HEK293 (cell line): ENCODE measurements around the gene MSRB2.

Source experiments
- CTCF ChIA-PET: fragments of 350-600 bp; formaldehyde crosslinking; extraction: SDS; loops from one replicate; lab custom pipeline; 2021; ENCODE audit warnings: antibody characterized with exemption; lab: Yijun Ruan, JAX
- POLR2A ChIA-PET: fragments of 300-600 bp; formaldehyde crosslinking; extraction: SDS; loops from one replicate; lab custom pipeline; 2020; ENCODE audit warnings: antibody characterized with exemption, inconsistent platforms; lab: Yijun Ruan, JAX
- H3K27ac ChIP-seq: fragments of 200-500 bp; sonication (Bioruptor generic); 2 replicates; pipeline ENCODE4 v1.5.1; 2014; ENCODE audit warnings: low read depth, low read length, control low read depth, inconsistent platforms; ENCODE audit errors: extremely low read depth
- H3K36me3 ChIP-seq, 2 experiments: fragments of 200-500 bp in 1 of 2; sonication (Bioruptor generic) in 1 of 2; 1 replicate in 1 of 2; 2 replicates in 1 of 2; pipeline ENCODE4 v1.5.1; 2014 to 2017; ENCODE audit warnings: inconsistent platforms in 2 of 2, low read length in 2 of 2; ENCODE audit not compliant: control insufficient read depth in 2 of 2, insufficient read depth in 1 of 2
- H3K4me1 ChIP-seq: fragments of 200-500 bp; sonication (Bioruptor generic); 2 replicates; pipeline ENCODE4 v1.5.1; 2014; ENCODE audit warnings: mild to moderate bottlenecking, low read length, inconsistent platforms; ENCODE audit not compliant: control insufficient read depth, insufficient read depth
- H3K4me3 ChIP-seq: 2 replicates; pipeline ENCODE4 v1.5.1; 2011; ENCODE audit warnings: low read depth, mild to moderate bottlenecking, control low read depth, low read length, moderate library complexity
- H3K9me3 ChIP-seq: fragments of 200-500 bp; sonication (Bioruptor generic); 2 replicates; pipeline ENCODE4 v1.5.1; 2014; ENCODE audit warnings: low read depth, low read length, inconsistent platforms; ENCODE audit not compliant: control insufficient read depth, insufficient read depth
- FEZF1 ChIP-seq: fragments of 450-650 bp; formaldehyde crosslinking; IDR thresholded peaks from 2 replicates; pipeline ENCODE4 v1.5.1; 2016; ENCODE audit warnings: missing biosample characterization, missing genetic modification characterization
- GFI1B ChIP-seq: fragments of 450-650 bp; formaldehyde crosslinking; IDR thresholded peaks from 2 replicates; pipeline ENCODE4 v1.5.1; 2016; ENCODE audit warnings: missing biosample characterization, missing genetic modification characterization
- GLI4 ChIP-seq: fragments of 450-650 bp; formaldehyde crosslinking; IDR thresholded peaks from 2 replicates; pipeline ENCODE4 v1.5.1; 2016; ENCODE audit warnings: missing biosample characterization, missing genetic modification characterization
- HOXC10 ChIP-seq: sonication (generic); formaldehyde crosslinking; IDR thresholded peaks from 2 replicates; pipeline ENCODE4 v1.8.1; 2023; ENCODE audit warnings: mild to moderate bottlenecking, missing genetic modification reagents
- PATZ1 ChIP-seq: fragments of 450-650 bp; formaldehyde crosslinking; IDR thresholded peaks from 2 replicates; pipeline ENCODE4 v1.5.1; 2016; ENCODE audit warnings: missing biosample characterization, missing genetic modification characterization
- PBX3 ChIP-seq: sonication (generic); formaldehyde crosslinking; IDR thresholded peaks from 2 replicates; pipeline ENCODE4 v1.8.1; 2022; ENCODE audit warnings: mild to moderate bottlenecking, moderate library complexity, missing genetic modification reagents
- PRDM6 ChIP-seq: fragments of 450-650 bp; formaldehyde crosslinking; IDR thresholded peaks from 2 replicates; pipeline ENCODE4 v1.5.1; 2017; ENCODE audit warnings: missing biosample characterization, missing genetic modification characterization
- ZBTB17 ChIP-seq: fragments of 450-650 bp; formaldehyde crosslinking; IDR thresholded peaks from 2 replicates; pipeline ENCODE4 v1.5.1; 2016; ENCODE audit warnings: missing biosample characterization, missing genetic modification characterization
- ZFP69B ChIP-seq: fragments of 450-650 bp; formaldehyde crosslinking; IDR thresholded peaks from 2 replicates; pipeline ENCODE4 v1.5.1; 2016; ENCODE audit warnings: missing biosample characterization, missing genetic modification characterization
- ZNF132 ChIP-seq: fragments of 450-650 bp; formaldehyde crosslinking; IDR thresholded peaks from 2 replicates; pipeline ENCODE4 v1.5.1; 2017; ENCODE audit warnings: missing biosample characterization, missing genetic modification characterization, borderline replicate concordance
- ZNF140 ChIP-seq: fragments of 450-650 bp; formaldehyde crosslinking; IDR thresholded peaks from 2 replicates; pipeline ENCODE4 v1.5.1; 2016; ENCODE audit warnings: missing biosample characterization, missing genetic modification characterization
- ZNF16 ChIP-seq: fragments of 450-650 bp; formaldehyde crosslinking; IDR thresholded peaks from 2 replicates; pipeline ENCODE4 v1.5.1; 2016; ENCODE audit warnings: low read depth, missing biosample characterization, missing genetic modification characterization
- ZNF169 ChIP-seq: fragments of 450-650 bp; formaldehyde crosslinking; IDR thresholded peaks from 2 replicates; pipeline ENCODE4 v1.5.1; 2016; ENCODE audit warnings: missing biosample characterization, missing genetic modification characterization
- ZNF26 ChIP-seq: fragments of 450-650 bp; formaldehyde crosslinking; IDR thresholded peaks from 2 replicates; pipeline ENCODE4 v1.5.1; 2016; ENCODE audit warnings: missing biosample characterization, missing genetic modification characterization
- ZNF266 ChIP-seq: fragments of 450-650 bp; formaldehyde crosslinking; IDR thresholded peaks from 2 replicates; pipeline ENCODE4 v1.5.1; 2016; ENCODE audit warnings: missing biosample characterization, missing genetic modification characterization, low read depth
- ZNF335 ChIP-seq: fragments of 450-650 bp; formaldehyde crosslinking; conservative IDR thresholded peaks from 2 replicates; pipeline ENCODE4 v1.5.1; 2016; ENCODE audit warnings: missing biosample characterization, missing genetic modification characterization
- ZNF549 ChIP-seq: fragments of 450-650 bp; IDR thresholded peaks from 2 replicates; pipeline ENCODE4 v1.5.1; 2018; ENCODE audit warnings: missing biosample characterization, missing genetic modification characterization, mild to moderate bottlenecking, inconsistent platforms, moderate library complexity
- ZNF621 ChIP-seq: fragments of 450-650 bp; formaldehyde crosslinking; IDR thresholded peaks from 2 replicates; pipeline ENCODE4 v1.5.1; 2017; ENCODE audit warnings: missing biosample characterization, missing genetic modification characterization
- ZNF76 ChIP-seq: fragments of 450-650 bp; formaldehyde crosslinking; IDR thresholded peaks from 2 replicates; pipeline ENCODE4; 2016; ENCODE audit warnings: low read depth, missing biosample characterization, missing genetic modification characterization, borderline replicate concordance
- ZSCAN5A ChIP-seq: fragments of 450-650 bp; formaldehyde crosslinking; IDR thresholded peaks from 2 replicates; pipeline ENCODE4 v1.5.1; 2016; ENCODE audit warnings: missing biosample characterization, missing genetic modification characterization

The MSRB2 gene

GRCh38 chr10:23099079-23099478 lies 3.7 kb downstream of the MSRB2 start:
- TF ChIP-seq ZSCAN5A (tag by site-specific recombination) = no peak
- no peak for TF ChIP-seq ZNF169 (tag by site-specific recombination)
- no peak for TF ChIP-seq ZNF549 (tag by site-specific recombination)
- no peak for TF ChIP-seq ZNF335 (tag by site-specific recombination)
- TF ChIP-seq ZNF266 = no peak
- no peak for TF ChIP-seq ZFP69B (tag by site-specific recombination)
- no peak for TF ChIP-seq ZNF76
- no peak for TF ChIP-seq PRDM6 (tag by site-specific recombination)
- no peak for TF ChIP-seq GFI1B
- TF ChIP-seq ZNF16 (tag by site-specific recombination) = no peak
- TF ChIP-seq PBX3 (CRISPR knock-in tag) = no peak
- no peak for TF ChIP-seq HOXC10
- no peak for TF ChIP-seq FEZF1 (tag by site-specific recombination)
- TF ChIP-seq ZNF140 (tag by site-specific recombination) = no peak
- POLR2A ChIA-PET = no interaction called here
- Histone ChIP-seq H3K4me3 (no peak overlapping the region), H3K4me1 (no peaks in the 10 kb centered on the region), H3K27ac (no peak overlapping the region), H3K36me3 (peaks cover 0 to under 1% of the 10 kb centered on the region in 2 experiments; a peak in 1 of 3 replicates), H3K9me3 (no peaks in the 10 kb centered on the region)
- CTCF ChIA-PET = interaction anchor here (0.6 kb wide), 1 partner anchor 861 kb away, joined by 3 read pairs; no protein-coding TSS in a partner anchor

- POLR2A ChIA-PET = interaction anchor here (0.6 kb wide), 1 partner anchor 60 kb away, joined by 3 read pairs; no protein-coding TSS in a partner anchor
- CTCF ChIA-PET = interaction anchor here (0.6 kb wide), 1 partner anchor 861 kb away, joined by 3 read pairs; no protein-coding TSS in a partner anchor
Measured at GRCh38 chr10:23099816-23100215, 4.4 kb downstream of the MSRB2 start.

More at GRCh38 chr10:23099816-23100215, 4.4 kb downstream of the MSRB2 start:
- peaks cover 0 to 6% of the 10 kb centered on the region in 2 experiments; a peak in 1 of 3 replicates for H3K36me3 ChIP-seq
- H3K4me3 ChIP-seq = no peak overlapping the region
- no peak for TF ChIP-seq ZNF26 (tag by site-specific recombination)
- TF ChIP-seq ZNF621 (tag by site-specific recombination) = no peak
- TF ChIP-seq ZBTB17 = no peak
- TF ChIP-seq PATZ1 (tag by site-specific recombination) = no peak
- TF ChIP-seq GLI4 = no peak
- no peak for TF ChIP-seq ZNF132 (tag by site-specific recombination)
- no peaks in the 10 kb centered on the region for H3K4me1 ChIP-seq
- H3K9me3 ChIP-seq = no peaks in the 10 kb centered on the region
- H3K27ac ChIP-seq = no peak overlapping the region
